ENCODE data around the gene SPARC.

SPARC gene

DNA sequence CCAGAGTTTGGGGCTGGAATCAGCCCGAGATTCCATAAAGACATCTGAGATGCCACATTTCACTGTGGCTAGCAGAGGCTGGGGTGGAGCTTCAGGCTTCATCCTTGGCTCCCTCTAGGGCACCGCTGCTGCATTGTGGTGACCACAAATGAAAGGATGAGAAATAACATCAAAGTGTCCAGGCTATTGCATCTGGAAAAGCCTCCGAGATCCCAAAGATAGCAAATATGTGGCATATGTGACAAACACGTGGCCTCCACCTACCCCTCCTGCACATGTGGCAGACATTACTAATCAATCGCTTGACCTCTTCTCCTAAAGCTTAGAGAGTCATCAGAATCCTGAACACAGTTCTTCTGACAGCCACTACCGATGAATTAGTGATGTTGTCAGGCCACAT is 4.5 kb downstream of the SPARC start:
- TF ChIP-seq CEBPB (IDR thresholded peaks at IDR 0.05) (no peak), CREB1 (IDR thresholded peaks at IDR 0.05; ENCODE audit: low read depth) (no peak), EGR1 (IDR thresholded peaks at IDR 0.05) (no peak), EP300 (IDR thresholded peaks at IDR 0.05; ENCODE audit: borderline replicate concordance) (no peak), RAD21 (IDR thresholded peaks at IDR 0.05; ENCODE audit: low read depth) (no peak), TCF12 (IDR thresholded peaks at IDR 0.05; ENCODE audit: low read depth) (no peak), FOXM1 (IDR thresholded peaks at IDR 0.05; ENCODE audit: borderline replicate concordance, low read depth) (no peak), NFIC (IDR thresholded peaks at IDR 0.05) (no peak)
- TF ChIP-seq, protein P1, sequence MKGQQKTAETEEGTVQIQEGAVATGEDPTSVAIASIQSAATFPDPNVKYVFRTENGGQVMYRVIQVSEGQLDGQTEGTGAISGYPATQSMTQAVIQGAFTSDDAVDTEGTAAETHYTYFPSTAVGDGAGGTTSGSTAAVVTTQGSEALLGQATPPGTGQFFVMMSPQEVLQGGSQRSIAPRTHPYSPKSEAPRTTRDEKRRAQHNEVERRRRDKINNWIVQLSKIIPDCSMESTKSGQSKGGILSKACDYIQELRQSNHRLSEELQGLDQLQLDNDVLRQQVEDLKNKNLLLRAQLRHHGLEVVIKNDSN (IDR thresholded peaks at IDR 0.05): no peak
- TF ChIP-seq, protein P2, sequence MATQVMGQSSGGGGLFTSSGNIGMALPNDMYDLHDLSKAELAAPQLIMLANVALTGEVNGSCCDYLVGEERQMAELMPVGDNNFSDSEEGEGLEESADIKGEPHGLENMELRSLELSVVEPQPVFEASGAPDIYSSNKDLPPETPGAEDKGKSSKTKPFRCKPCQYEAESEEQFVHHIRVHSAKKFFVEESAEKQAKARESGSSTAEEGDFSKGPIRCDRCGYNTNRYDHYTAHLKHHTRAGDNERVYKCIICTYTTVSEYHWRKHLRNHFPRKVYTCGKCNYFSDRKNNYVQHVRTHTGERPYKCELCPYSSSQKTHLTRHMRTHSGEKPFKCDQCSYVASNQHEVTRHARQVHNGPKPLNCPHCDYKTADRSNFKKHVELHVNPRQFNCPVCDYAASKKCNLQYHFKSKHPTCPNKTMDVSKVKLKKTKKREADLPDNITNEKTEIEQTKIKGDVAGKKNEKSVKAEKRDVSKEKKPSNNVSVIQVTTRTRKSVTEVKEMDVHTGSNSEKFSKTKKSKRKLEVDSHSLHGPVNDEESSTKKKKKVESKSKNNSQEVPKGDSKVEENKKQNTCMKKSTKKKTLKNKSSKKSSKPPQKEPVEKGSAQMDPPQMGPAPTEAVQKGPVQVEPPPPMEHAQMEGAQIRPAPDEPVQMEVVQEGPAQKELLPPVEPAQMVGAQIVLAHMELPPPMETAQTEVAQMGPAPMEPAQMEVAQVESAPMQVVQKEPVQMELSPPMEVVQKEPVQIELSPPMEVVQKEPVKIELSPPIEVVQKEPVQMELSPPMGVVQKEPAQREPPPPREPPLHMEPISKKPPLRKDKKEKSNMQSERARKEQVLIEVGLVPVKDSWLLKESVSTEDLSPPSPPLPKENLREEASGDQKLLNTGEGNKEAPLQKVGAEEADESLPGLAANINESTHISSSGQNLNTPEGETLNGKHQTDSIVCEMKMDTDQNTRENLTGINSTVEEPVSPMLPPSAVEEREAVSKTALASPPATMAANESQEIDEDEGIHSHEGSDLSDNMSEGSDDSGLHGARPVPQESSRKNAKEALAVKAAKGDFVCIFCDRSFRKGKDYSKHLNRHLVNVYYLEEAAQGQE (IDR thresholded peaks at IDR 0.05; ENCODE audit: low read depth): no peak
- TF ChIP-seq, protein P3, sequence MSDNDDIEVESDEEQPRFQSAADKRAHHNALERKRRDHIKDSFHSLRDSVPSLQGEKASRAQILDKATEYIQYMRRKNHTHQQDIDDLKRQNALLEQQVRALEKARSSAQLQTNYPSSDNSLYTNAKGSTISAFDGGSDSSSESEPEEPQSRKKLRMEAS (IDR thresholded peaks at IDR 0.05): no peak

DNA sequence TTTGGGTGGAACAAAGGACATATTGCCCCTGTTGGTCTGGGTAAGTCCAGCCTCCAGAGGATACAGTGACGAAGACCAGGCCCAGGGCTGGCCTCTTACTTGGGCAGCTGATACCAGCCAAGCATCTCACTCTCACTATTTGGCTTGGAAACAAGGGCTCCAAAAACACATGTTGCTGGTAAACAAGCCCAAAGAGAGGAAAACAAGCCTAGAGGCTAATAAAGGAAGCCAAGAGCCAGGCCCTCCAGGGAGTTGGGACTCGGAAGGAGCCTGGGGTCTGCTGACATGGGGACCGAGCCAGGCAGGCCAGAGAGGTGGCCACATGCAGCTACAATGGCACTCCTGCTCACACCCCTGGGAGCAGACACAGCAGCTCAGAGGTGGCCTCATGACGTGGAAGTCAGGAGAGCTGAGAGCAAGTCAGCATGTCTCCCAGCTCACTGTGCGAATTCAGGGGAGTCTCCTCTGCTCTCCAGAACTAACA is 5.7 kb downstream of the SPARC start:
- TF ChIP-seq TEAD4 (IDR thresholded peaks at IDR 0.05) (no peak), TCF12 (IDR thresholded peaks at IDR 0.05; ENCODE audit: low read depth) (no peak), FOXM1 (IDR thresholded peaks at IDR 0.05; ENCODE audit: borderline replicate concordance, low read depth) (no peak), RAD21 (IDR thresholded peaks at IDR 0.05; ENCODE audit: low read depth) (no peak), EP300 (IDR thresholded peaks at IDR 0.05; ENCODE audit: borderline replicate concordance) (no peak), EGR1 (IDR thresholded peaks at IDR 0.05) (no peak)
- TF ChIP-seq, protein P2 (IDR thresholded peaks at IDR 0.05; ENCODE audit: low read depth): no peak

DNA sequence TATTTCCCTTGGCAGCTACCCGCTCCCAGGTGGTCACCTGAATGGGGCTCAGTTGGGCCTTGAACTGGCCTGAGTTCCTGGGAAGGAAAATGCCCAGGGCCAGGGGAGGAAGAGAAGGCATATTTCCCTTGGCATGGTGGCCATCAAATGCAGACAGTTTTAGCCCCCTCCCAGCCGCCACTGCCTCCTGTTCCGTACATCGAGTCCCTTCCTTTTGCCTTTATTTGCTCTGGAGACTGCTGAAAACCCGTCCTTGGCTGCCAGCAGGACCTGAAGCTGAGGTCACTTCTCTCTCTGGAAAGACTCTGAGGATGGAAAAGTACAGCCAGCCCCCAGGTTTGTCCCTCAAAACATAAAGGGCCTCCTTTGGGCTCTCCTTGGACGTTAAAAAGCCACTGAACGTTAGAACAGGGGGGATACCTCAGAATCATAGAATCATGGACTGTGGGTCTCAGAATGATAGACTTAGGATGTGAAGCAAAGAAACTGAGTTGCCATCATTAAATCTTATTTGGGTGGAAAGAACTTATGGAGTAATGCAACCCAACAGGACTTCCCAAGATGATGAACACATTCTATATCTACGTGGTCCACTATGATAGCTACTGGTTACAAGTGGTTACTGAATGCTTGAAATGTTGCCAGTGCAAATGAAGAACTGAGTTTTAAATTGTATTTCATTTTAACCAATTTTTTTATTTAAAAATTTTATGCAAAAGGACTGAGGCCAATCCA is 7.1 kb downstream of the SPARC start:
- TF ChIP-seq TAF1 (IDR thresholded peaks at IDR 0.05; ENCODE audit: low read depth): no peak
- TF ChIP-seq, protein P3 (IDR thresholded peaks at IDR 0.05): no peak
- no peak for TF ChIP-seq EGR1 (IDR thresholded peaks at IDR 0.05)
- TF ChIP-seq, protein P2 (IDR thresholded peaks at IDR 0.05; ENCODE audit: low read depth): no peak

DNA sequence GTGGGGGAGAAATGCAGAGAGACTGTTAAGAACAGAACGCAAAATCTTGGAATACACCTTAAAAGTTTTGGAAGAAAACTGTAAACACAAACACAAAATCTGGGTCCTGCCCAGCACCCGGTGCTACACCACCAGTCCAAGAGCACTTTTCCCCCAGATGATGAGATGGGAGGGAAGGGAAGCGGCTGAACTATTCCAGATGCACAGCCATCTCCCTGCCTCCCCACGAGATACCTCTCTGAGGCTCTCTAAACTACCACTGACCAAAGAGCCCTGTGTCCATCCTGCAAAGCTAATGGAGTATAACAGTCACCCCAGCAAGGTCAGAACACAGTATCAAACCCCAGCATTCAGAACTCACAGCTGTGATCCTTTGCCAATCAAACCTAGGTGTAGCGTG is 8.0 kb downstream of the SPARC start:
- TF ChIP-seq YY1 (IDR thresholded peaks at IDR 0.05; ENCODE audit: low read depth): no peak
- TF ChIP-seq NFIC (IDR thresholded peaks at IDR 0.05): no peak
- no peak for TF ChIP-seq RAD21 (IDR thresholded peaks at IDR 0.05; ENCODE audit: low read depth)

DNA sequence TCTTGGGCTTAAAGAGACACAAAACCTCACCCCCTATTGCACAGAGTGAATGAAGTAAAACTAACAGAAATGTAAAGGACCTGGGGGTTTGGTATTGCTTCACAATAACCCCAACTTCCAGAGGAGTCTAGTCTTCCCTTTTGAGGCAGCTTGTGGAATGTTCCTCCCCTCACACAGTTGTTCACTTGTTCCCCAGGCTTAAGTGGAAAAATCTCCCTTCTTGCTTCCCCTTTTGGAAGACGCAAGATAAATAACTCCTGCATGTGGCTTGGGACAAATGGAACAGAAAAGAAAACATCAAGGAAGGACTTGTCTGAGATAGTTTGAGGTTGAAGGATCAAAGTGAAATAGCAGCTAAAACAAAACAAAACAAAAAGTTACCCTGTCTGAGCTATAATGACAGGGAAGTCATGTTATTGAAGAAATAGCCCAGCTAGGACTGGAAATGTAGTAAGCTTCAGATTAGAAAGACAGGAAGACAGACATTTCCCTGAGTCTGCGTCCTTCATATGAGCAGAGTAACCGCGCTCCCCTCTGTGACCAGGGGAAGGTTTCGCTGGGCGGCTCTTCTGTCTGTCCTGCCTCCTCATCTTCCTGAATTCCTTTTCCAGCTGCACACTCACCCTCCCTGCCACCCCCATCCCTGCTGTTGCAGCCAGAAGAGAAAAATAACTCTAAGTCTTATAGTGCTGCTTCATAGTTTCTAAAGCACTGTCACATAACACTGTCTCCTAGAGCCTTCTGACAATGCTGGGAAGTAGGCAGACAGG is 8.8 kb downstream of the SPARC start:
- no peak for TF ChIP-seq NFIC (IDR thresholded peaks at IDR 0.05)
- TF ChIP-seq, protein P2 (IDR thresholded peaks at IDR 0.05; ENCODE audit: low read depth): no peak
- TF ChIP-seq EGR1 (IDR thresholded peaks at IDR 0.05): no peak
- no peak for TF ChIP-seq EP300 (IDR thresholded peaks at IDR 0.05; ENCODE audit: borderline replicate concordance)

All from Ishikawa (cell line).